ENCODE data around the gene ZSCAN12.
"Not testable (repeated sequence)": the region's sequence is repeated elsewhere in the genome, so short reads cannot be mapped to it uniquely, and the experiment has no call there.

Gene ZSCAN12

DNA sequence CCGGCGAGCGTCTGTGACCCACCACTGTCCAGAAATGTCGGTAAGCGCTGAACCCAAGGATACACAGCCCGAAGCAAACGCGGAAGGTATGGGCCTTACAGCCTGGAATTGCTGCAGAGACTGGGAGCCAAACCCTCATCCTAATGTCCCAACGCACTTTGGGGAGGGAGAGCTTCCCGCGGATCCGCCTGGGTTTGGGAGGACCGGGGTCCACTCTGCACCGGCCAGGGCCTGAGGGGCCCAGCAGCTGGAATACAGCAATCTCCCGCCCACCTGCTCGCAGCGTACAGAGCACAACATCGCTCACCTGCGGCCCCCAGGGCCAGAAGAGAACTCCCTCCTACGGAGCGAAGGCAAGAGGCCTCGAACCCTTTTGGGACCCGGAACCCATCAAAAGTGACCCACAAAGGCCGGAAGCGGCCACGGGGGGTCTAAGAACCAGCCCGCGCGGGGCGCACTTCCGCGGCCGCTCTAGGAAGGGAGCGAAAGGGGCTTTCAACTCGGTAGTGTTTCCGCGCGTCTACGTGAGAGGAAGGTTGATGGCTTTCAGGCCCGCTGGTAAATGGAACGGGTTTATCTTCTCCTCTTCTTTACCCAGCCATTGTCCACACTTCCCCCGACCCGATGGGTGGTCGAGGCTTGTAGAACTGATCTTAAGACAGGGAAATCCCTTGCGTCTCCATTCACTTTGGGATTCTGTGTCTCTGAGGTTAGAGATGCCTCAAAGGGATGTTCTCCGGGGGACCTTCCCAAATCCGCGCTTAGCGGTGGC lies at the start of gene ZSCAN12:
TSS of gene ZSCAN12 (minus strand) at position 398 of the 772 bp plus-strand sequence. CDS start 1,342 bp downstream, outside the sequence.
- DNase-seq (ENCODE audit: low read depth), result peak; percentile 79

GRCh38 chr6:28449056-28449455 lies 49.5 kb upstream of the ZSCAN12 start:
- DNase-seq (ENCODE audit: low read depth), result no peak

DNA sequence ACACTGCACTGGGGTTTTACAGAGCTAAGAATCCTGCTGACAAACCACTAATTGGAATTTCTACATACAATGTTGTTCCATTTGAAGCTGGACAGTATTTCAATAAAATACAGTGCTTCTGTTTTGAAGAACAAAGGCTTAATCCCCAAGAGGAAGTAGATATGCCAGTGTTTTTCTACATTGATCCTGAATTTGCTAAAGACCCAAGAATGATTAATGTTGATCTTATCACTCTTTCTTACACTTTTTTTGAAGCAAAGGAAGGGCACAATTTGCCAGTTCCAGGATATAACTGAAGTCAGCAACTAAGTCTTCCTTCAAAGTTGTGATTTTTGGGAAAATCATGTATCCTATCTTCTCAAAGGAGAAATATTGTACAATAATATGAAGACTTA lies 48.0 kb upstream of the ZSCAN12 start:
- not testable (repeated sequence) for DNase-seq (ENCODE audit: low read depth)

GRCh38 chr6:28446818-28447511 lies 47.4 kb upstream of the ZSCAN12 start:
- no peak for DNase-seq (ENCODE audit: low read depth)

DNA sequence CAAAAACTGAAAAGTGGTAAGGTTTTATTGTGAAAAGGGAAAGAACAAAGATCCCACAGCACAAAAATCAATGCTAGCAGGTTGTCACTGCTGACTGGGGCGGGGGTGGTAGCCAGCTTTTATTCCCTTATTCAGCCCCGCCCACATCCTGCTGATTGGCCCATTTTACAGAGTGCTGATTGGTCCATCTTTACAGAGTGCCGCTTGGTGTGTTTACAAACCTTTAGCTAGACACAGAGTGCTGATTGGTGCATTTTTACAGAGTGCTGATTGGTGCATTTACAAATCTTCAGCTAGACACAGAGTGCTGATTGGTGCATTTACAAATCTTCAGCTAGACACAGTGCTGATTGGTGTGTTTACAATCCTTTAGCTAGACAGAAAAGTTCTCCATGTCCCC lies 45.2 kb upstream of the ZSCAN12 start:
- DNase-seq (ENCODE audit: low read depth), result not testable (repeated sequence)

DNA sequence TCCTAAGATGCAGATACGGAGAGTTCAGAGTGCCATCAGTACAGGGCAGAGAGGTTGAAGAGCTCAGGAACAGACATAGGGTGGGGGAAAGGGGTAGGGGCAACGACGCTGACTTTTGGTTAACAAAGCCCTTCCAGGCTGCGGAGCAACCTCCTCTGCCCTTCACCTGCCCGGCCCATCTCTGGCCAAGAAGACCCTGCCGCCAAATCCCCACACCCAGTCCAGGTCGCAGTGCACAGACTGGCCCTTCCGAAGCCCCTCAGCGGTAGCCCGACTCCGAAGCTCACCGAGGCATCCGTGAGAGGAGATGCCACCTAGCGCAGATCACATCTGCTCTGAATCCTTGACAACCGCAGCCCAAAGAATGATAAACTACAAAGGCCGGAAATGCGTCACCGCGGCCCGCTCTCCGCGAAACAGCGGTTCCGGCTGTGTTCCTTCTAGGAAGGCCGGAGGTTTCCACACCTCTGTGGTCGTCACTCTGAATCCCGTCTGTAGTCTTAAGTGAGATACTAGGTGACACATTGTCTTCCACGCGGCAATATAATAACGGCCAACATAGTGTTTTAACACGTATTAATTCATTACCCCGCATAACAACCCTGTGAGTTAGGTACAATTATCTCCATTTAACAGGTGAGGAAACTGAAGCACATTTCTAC lies 43.7 kb upstream of the ZSCAN12 start, which contains the start of gene ZSCAN23:
TSS of gene ZSCAN23 (minus strand) at position 380 of the 662 bp plus-strand sequence. CDS start 7,225 bp downstream, outside the sequence.
- peak; percentile 73 for DNase-seq (ENCODE audit: low read depth)

DNA sequence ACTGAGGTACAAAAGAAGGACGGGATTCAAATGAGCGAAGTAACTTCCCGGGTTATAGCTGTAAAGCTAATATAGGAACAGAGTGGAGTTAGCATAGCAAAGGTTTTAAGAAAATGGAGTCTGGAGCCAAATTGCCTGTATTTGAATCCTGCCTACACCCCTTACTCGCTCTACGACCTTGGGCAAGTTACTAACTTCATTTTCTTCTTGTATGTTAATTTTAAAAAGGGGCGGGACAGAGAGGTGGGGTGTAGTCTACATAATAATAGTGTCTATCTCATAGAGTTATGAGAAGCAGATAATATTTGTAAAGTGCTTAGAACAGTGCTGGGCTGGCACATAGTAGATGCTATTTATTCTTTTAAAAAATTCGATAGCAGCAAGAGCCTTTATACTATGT lies 43.0 kb upstream of the ZSCAN12 start:
- no peak for DNase-seq (ENCODE audit: low read depth)

- DNase-seq (ENCODE audit: low read depth), result no peak
Observed at GRCh38 chr6:28436404-28436803, 36.9 kb upstream of the ZSCAN12 start.

- DNase-seq (ENCODE audit: low read depth), result no peak
Observed at GRCh38 chr6:28433119-28433518, 33.6 kb upstream of the ZSCAN12 start.

- no peak for DNase-seq (ENCODE audit: low read depth)
Observed at GRCh38 chr6:28429781-28430180, 30.2 kb upstream of the ZSCAN12 start.

GRCh38 chr6:28425944-28426541 lies 26.5 kb upstream of the ZSCAN12 start:
- DNase-seq (ENCODE audit: low read depth), result no peak

- no peak for DNase-seq (ENCODE audit: low read depth)
Observed at GRCh38 chr6:28424163-28424562, 24.6 kb upstream of the ZSCAN12 start.

DNA sequence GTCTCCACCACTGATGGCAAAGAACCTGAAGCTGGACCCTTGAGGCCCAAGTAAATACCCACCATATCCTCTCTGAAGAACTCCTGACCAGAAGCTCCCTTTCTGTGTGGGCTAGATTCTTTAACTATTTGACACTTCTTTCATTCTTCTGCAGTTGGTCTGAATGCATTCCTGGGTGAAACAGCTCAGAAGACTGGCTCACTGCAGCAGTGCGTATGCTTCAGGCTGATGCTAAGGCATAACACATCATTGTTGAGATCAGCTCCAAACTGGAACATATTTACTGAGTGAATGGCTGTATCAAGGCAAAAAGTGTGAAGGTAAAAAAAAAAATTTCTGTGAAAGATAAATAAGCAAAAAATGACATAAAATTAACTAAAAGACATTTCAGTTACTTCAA lies 24.0 kb upstream of the ZSCAN12 start:
- no peak for DNase-seq (ENCODE audit: low read depth)

DNA sequence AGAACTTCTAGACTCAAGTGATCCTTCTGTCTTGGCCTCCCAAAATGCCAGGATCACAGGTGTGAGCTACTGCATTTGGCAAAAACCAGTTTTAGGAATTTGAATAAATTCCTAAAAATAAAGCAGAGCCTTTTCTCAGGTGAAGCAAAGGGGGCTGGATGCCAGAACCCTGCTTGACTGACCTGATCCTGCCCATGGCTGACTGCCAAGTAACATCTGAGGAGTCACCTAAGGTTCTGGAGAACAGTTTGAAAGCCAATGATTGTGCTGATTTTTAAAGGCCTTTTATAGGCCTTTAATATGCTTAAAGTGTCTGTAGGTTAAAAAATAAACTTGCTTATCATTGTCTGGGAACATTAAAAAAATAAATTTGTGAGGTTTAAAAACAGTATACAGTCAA lies 14.1 kb upstream of the ZSCAN12 start:
- DNase-seq (ENCODE audit: low read depth), result no peak

DNA sequence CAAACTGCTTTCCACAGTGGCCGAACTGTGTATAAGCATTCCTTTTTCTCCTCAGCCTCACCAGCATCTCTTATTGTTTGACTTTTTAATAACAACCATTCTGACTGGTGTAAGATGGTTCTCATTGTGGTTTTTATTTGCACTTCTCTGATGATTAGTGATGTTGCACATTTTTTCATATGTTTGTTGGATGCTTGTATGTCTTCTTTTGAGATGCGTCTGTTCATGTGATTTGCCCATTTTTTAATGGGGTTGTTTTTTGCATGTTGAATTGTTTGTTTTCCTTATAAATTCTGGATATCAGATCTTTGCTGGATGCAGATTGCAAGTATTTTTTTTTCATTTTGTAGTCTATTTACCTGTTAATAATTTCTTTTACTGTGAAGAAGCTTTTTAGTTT lies 11.2 kb upstream of the ZSCAN12 start:
- no peak for DNase-seq (ENCODE audit: low read depth)

- DNase-seq (ENCODE audit: low read depth), result no peak
Observed at GRCh38 chr6:28408076-28408802, 8.7 kb upstream of the ZSCAN12 start.

- no peak for DNase-seq (ENCODE audit: low read depth)
Observed at GRCh38 chr6:28407401-28407800, 7.9 kb upstream of the ZSCAN12 start.

DNA sequence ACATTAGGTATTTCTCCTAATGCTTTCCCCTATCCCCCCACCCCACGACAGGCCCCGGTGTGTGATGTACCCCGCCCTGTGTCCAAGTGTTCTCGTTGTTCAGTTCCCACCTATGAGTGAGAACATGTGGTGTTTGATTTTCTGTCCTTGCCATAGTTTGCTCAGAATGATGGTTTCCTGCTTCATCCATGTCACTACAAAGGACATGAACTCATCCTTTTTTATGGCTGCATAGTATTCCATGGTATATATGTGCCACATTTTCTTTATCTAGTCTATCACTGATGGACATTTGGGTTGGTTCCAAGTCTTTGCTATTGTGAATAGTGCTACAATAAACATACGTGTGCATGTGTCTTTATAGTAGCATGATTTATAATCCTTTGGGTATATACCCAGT lies 4.4 kb upstream of the ZSCAN12 start:
- not testable (repeated sequence) for DNase-seq (ENCODE audit: low read depth)

- DNase-seq (ENCODE audit: low read depth), result no peak
Observed at GRCh38 chr6:28402197-28402596, 2.6 kb upstream of the ZSCAN12 start.

DNA sequence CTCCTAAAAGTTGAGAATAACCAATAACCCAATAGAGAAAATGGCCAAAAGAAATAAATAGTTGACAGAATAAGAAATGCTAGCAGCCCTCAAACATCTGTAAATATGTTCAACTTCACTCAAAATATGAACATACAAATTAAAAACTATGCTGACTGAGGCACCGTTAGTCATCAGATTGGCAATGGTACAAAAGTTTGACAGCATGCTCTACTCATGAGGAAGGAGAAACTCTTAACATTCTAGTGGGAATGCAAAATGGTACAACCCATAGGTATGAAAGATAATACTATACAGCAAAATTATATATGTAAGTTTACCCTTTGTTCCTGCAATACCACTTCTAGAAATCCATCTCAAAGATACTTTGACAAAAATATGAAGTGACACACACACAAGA lies 1.6 kb upstream of the ZSCAN12 start:
- no peak for DNase-seq (ENCODE audit: low read depth)

DNA sequence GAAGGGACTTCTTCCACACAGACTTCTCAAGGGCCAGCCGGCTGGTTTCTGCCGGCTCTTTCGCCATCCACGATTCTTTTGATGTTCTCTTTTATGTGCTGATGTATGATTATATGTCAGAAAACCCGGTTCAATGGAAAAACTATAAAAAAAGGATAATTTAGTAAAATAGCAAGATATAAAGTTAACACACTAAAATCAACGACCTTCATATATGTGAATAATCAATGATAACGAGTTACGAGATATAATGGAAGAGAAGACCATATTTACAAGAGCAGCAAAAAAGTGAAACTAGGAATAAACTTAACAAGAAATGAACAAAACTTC lies 540 bp upstream of the ZSCAN12 start:
- DNase-seq (ENCODE audit: low read depth), result no peak

- DNase-seq (ENCODE audit: low read depth), result no peak
Observed at GRCh38 chr6:28395918-28396317, 3.6 kb downstream of the ZSCAN12 start.
